Measurements from ENCODE around the gene SPATA16.
"Not testable (repeated sequence)": the region's sequence is repeated elsewhere in the genome, so short reads cannot be mapped to it uniquely, and the experiment has no call there.

SPATA16 gene

GRCh38 chr3:172885704-172886103 lies 255.3 kb downstream of the SPATA16 start:
- no peak for DNase-seq (ENCODE audit: low read depth in 1 of 2, low spot score in 1 of 2)

GRCh38 chr3:172882563-172882962 lies 258.5 kb downstream of the SPATA16 start:
- DNase-seq (ENCODE audit: low read depth in 1 of 2, low spot score in 1 of 2) = no peak

- not testable (repeated sequence) for DNase-seq (ENCODE audit: low read depth in 1 of 2, low spot score in 1 of 2)
Measured at GRCh38 chr3:172879381-172879780, 261.7 kb downstream of the SPATA16 start.

GRCh38 chr3:172877011-172877410 lies 264.0 kb downstream of the SPATA16 start:
- no peak for DNase-seq (ENCODE audit: low read depth in 1 of 2, low spot score in 1 of 2)

GRCh38 chr3:172876297-172876696 lies 264.7 kb downstream of the SPATA16 start:
- DNase-seq (ENCODE audit: low read depth in 1 of 2, low spot score in 1 of 2) = no peak

GRCh38 chr3:172875039-172875438 lies 266.0 kb downstream of the SPATA16 start:
- DNase-seq (ENCODE audit: low read depth in 1 of 2, low spot score in 1 of 2) = no peak

- no peak for DNase-seq (ENCODE audit: low read depth in 1 of 2, low spot score in 1 of 2)
Measured at GRCh38 chr3:172869784-172870518, 271.1 kb downstream of the SPATA16 start.

GRCh38 chr3:172869368-172869771 lies 271.7 kb downstream of the SPATA16 start:
- DNase-seq (ENCODE audit: low read depth in 1 of 2, low spot score in 1 of 2) = no peak

GRCh38 chr3:172868582-172869200 lies 272.3 kb downstream of the SPATA16 start:
- no peak for DNase-seq (ENCODE audit: low read depth in 1 of 2, low spot score in 1 of 2)

GRCh38 chr3:172866726-172867350 lies 274.2 kb downstream of the SPATA16 start:
- not testable (repeated sequence) for DNase-seq (ENCODE audit: low read depth in 1 of 2, low spot score in 1 of 2)

- DNase-seq (ENCODE audit: low read depth in 1 of 2, low spot score in 1 of 2) = no peak
Measured at GRCh38 chr3:172859041-172859440, 282.0 kb downstream of the SPATA16 start.

- DNase-seq (ENCODE audit: low read depth in 1 of 2, low spot score in 1 of 2) = no peak
Measured at GRCh38 chr3:172856795-172857742, 284.0 kb downstream of the SPATA16 start.

GRCh38 chr3:172855037-172855436 lies 286.0 kb downstream of the SPATA16 start:
- DNase-seq (ENCODE audit: low read depth in 1 of 2, low spot score in 1 of 2) = no peak

- DNase-seq (ENCODE audit: low read depth in 1 of 2, low spot score in 1 of 2) = no peak
Measured at GRCh38 chr3:172853921-172854666, 286.9 kb downstream of the SPATA16 start.

GRCh38 chr3:172853005-172853404 lies 288.0 kb downstream of the SPATA16 start:
- no peak for DNase-seq (ENCODE audit: low read depth in 1 of 2, low spot score in 1 of 2)

GRCh38 chr3:172848910-172849309 lies 292.1 kb downstream of the SPATA16 start:
- no peak for DNase-seq (ENCODE audit: low read depth in 1 of 2, low spot score in 1 of 2)

- DNase-seq (ENCODE audit: low read depth in 1 of 2, low spot score in 1 of 2) = no peak
Measured at GRCh38 chr3:172847292-172847691, 293.7 kb downstream of the SPATA16 start.

- no peak for DNase-seq (ENCODE audit: low read depth in 1 of 2, low spot score in 1 of 2)
Measured at GRCh38 chr3:172846706-172847105, 294.3 kb downstream of the SPATA16 start.

- no peak for DNase-seq (ENCODE audit: low read depth in 1 of 2, low spot score in 1 of 2)
Measured at GRCh38 chr3:172846103-172846561, 294.9 kb downstream of the SPATA16 start.

GRCh38 chr3:172844428-172844827 lies 296.6 kb downstream of the SPATA16 start:
- no peak for DNase-seq (ENCODE audit: low read depth in 1 of 2, low spot score in 1 of 2)

All from activated T-helper 1 cell treated with anti-CD3 and anti-CD28 coated beads, Interleukin-2, amount 50 U/mL, for 16 hours (primary cell).